HG03045 (cell line): ENCODE results near the gene RNF113B.

Experiments
- ATAC-seq: cut with Tn5 transposase; IDR thresholded peaks from one replicate; pipeline ENCODE4 v1.9.1; 2021; ENCODE audit warnings: mild to moderate bottlenecking, moderate library complexity; ENCODE audit not compliant: unreplicated experiment

The RNF113B gene

DNA sequence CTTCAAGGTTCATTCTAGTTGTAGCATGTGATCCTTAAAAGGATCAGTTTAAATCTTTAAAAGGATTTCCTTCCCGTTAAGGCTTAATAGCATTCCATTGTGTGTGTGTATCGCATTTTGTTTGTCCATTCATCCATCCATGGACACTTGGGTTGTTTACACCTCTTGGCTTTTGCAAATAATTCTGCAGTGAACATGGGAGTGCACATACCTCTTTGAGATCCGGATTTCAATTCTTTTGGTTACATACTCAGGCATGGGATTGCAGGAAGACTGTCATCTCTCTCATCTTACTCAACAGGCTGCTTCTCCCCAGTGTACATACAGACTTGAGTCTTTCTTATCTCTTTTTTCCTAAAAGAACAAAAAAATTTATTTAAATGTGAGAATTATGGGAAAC is 1.2 kb downstream of the RNF113B start:
- ATAC-seq = no peak

DNA sequence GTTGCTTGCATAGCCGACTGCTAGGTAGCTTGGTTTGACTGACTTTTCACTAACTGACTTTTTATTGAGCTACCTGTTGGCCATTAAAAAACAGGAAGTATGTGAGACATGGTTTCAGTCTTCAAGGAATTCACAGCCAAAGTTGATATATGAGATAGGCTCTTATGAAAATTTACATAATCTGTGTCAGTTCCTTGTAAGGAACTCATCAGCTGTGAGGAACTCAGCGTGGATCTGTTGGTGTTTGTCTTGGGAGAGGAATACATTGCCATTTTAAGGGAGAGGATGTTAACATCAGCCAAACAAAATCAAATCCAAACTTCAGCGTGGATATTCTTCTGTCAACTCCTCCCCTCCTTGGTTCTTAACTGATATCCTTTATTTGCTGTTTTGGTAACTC is 2.0 kb downstream of the RNF113B start:
- no peak for ATAC-seq

DNA sequence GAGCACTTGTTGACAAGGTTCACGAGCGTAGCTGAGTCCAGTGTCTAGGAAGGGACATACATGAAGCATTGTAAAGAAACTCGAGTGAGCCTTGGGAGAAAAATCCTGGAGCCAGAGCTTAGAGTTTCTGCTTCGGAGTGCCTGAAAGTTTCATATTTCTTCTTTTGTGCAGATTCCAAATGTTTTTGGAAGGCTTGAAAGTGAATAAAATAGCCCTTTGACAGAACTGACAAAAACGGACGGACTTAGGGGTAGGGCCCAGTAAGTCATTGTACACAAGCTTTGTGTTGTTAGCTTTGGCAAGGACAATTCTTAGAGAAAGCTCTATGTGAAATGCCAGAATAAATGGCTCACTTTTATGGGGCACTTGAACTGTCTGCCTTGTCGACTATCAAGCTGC is 2.8 kb downstream of the RNF113B start:
- no peak for ATAC-seq

DNA sequence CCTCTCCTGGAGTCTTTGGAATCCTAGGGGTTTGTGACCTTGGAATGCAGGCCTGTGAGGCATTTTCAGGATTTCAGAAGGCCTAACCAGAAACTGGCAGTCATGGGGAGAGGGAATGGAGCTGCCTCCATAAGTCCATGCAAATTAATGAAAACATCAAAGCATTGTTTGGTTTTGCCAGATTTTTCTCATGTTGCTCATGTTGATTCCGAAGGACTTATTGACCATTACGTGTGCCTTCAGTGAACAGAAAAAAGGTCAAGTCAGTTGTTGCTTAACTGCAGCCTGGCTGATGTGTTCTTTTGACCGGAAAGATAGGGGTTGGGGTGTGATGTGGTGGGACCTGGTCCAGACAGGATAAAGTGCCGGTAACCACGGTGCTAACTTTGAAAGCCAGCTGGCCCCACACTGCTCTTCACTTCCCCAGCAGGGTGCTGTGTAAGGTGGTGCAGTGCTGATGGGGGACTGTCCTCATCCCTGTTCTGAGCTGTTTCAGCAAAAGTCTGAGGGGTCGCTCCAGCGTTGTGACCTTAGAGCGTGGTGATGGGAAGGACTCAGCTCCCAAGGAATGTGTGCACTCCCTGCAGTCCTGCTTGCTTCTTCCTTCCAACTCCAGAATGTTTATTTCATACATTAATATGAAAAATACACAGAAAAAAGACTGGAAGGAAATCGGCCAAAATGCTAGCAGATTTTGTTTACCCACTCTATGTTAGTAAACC is 3.5 kb downstream of the RNF113B start:
- no peak for ATAC-seq

DNA sequence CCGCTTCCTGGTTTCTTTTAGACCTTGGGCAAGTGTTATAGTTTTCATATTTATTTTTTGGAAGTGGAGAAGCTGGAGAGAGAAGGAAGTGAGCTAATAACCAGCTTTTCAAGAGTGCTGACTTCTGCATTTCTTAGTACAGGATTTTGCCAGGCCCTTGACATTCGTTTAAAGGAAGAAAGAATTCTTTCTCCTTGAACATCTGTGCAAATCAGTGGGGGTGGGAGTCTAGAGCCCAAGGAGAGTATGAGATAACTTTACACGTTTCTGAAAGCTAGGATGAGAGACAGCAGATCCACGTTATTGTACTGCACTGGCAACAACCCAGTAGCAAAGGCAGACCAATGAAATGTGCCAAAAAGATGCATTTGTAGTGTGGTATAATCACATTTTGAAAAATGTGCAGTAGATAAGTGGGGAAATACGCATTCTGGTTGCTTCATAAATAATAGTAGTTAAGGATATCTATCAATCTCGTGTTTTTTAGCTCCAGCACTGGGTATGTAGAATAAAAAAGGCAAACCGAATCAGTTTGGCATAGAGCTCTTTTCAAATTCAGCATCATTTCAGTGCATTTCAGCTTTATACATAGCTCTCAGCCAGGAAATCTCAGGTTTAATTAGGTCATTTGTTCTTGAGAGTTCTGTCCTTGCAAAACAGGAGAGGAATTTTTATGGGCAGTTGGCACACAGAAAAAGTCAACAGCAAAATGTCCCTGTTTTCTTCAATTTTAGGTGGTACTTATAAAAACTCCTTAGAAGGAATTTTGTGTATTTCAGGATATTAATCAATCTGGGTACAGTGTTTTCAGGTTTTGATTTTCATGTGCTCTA is 4.3 kb downstream of the RNF113B start:
- ATAC-seq = no peak

DNA sequence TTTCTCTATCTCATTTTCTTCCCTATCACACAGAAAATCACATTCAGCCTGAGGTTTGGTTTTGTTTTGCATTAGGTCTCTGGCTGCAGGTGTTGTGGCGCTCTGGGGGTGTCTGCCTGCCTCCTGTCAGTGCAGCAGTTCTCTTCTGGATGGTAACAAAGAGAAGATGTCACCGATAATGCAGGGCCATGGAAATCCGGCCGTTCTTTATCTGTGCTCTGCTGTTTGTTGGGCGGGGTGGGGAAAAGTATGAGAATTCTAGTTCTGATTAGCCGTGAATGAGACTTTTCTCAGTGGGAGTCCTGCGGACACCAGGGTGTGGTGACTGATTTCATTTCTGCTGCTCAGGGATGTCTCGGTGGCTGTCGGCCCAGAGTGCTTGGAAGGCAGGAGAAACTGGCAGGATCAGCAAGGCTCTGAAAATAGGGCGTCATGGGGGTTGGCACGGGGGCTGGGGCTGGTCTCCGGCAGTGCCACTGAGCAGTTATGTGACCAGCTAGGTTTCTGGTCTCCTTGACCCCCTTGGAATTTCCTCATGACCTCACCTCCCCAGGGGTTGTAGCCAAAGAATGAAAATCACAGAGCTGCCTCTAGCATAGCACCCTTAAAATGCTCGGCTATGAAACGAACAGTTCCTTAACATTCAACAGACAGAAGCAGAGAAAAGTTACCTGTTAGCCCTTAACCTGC is 5.0 kb downstream of the RNF113B start:
- ATAC-seq = no peak

DNA sequence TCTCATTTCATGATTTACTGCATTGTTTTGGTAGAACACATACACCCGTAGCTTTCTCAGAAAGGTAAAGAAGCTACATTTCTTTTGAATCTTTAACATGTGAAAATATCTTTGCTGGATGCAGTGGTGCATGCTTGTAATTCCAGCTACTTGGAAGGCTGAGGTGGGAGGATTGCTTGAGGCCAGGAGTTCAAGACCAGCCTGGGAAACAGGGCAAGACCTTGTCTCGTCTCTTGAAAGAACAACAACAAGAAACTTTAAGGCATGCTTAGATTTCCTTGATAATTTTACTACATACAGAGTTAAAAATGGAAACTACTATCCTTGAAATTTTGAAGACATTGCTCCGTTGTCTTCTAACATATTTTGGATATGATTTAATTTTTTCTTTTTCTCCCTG is 7.7 kb downstream of the RNF113B start:
- ATAC-seq = no peak

DNA sequence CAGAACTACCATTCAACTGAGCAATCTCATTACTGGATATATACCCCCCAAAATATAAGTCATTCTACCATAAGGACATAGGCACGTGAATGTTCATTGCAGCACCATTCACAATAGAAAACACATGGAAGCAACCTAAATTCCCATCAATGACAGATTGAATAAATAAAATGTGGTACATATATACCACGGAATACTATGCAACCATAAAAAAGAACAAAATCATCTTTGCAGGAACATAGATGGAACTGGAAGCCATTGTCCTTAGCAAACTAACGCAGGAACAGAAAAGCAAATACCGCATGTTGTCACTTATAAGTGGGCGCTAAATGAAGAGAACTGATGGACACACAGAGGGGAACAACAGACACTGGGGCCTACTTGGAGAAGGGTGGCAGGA is 14.1 kb downstream of the RNF113B start:
- ATAC-seq = no peak

DNA sequence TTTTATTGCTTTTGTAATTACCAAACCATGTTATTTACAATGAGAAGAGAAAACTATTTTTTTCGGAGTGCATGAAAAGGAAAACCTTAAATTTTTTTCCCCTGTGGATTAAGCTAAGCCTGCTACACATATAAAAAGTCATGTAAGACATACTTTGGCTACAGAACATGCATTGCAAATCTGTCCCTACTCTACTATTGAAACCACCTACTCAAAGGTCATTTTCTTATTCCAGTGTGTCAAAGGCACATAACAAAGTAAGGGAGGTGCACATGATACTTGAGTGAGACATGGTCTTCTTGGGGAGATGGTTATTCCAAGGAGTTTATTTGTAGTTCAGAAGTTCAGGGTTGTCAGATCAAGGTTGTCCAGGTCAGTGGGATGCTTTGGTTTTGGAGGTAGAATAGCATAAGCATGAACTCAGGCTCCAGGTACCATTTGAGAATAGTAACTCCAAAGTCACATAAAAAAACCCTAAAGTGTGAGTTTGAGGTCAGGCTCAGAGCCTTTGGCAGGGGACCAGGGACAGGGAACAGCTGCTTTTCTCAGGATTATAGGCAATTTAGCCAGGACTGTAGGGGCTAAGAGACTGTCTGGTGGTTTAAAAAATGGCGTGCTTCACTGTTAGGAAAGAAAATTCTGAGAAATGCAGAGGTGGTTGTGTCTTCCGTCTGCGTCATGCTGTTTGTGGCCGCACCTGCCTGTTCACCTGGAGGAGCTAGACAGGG is 18.7 kb downstream of the RNF113B start:
- ATAC-seq = no peak

DNA sequence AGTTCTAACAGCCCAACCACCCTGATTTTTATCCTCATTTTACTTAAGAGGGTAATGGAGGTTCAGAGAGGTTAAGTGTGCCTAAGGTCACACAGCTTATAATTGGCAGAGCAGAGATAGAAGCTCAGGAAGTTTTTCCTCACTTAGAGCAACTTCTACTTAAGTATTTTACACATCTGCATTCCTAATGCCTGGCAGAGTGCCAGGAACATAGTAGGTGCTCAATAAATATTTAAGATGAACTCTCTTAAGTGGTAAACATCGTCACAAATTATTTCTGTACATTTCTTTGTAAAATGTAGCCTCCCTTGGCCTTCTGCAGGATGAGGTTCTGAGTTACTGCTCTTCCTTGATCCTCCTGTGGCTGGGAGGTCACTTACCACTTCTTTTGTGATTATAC is 19.5 kb downstream of the RNF113B start:
- ATAC-seq = no peak

DNA sequence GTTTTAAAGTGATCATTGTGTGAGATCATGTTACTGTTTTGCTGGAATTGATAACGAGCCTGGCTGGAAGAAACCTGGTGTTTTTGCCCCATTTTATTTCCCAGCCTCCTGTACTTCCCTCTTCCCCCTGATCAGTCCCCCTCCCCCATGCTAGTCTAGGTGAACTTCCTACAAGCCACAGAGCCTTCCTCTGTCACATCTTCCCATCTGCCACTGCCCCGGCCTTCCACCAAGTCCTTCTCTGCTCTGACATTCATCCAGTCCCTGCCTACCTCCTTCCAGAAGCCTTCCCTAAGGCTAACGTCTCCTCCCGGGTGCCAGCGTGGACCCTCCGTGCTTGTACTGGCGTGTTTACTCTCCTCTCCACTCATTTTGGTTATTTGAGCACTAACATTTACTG is 19.9 kb downstream of the RNF113B start:
- no peak for ATAC-seq

DNA sequence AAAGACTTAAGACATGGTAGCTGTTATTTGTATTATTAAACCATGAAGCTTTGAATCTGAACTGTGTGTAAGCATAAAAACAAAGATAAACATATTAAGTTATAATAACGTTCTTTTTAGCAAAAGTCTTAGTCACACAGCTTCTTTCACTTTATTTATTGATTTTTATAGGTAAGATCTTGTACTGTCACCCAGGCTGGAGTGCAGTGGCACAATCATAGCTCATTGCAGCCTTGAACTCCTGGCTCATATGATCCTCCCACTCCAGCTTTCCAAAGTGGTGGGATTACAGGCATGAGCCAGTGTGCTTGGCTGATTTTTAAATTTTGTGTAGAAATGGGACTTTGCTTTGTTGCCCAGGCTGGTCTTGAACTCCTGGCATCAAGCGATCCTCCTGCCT is 20.8 kb downstream of the RNF113B start:
- no peak for ATAC-seq

DNA sequence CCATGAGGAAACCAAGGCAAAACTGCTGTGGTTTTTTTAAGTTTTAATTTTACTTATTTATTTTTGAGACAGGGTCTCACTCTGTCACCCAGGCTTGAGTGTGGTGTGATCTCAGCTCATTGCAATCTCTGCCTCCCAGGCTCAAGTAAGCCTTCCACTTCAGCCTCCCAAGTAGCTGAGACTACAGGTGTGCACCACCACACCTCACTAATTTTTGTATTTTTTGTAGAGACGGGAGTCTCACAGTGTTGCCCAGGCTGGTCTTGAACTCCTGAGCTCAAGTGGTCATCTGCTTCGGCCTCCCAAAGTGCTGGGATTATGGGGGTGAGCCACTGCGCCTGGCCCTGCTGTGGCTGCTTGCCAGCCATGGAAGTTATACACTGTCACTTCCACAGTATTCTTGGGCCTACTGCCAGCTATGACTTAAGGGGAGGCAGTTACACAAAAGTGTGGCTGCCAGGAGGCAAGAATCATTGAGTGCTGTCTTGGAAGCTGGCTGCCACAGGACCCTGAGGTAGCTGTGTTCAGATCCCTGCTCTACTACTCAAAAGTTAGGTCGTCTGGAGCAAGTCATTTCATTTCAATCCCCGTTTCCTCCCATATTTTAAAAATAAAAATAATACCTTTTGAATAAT is 21.5 kb downstream of the RNF113B start:
- no peak for ATAC-seq

DNA sequence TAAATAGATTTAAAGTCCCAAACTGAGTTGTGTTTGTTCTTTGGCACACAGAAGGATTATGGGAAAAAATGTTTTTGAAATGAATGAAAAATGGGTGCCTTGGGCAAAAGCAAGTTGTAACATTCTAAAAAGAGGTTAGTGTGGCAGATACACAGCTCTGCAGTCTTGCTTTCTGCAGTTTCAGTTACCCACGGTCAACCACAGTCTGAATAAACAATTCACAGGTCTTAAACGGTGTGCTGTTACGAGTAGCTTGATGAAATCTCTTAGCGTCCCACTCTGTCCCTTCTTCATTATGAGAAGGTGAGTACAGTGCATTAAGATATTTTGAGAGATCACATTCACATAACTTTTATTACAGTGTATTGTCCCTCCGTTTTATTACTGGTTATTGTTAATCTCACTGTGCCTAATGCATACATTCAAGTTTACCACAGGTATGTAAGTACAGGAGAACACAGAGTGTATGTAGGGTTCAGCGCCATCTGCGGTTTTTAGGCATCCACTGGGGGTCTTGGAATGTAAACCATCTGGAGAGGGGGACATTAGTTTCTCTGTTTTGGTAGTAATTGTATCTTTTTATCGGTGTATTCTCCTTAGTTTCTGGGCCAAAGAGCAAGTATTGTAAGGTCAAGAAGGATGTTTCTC is 26.1 kb downstream of the RNF113B start:
- no peak for ATAC-seq

DNA sequence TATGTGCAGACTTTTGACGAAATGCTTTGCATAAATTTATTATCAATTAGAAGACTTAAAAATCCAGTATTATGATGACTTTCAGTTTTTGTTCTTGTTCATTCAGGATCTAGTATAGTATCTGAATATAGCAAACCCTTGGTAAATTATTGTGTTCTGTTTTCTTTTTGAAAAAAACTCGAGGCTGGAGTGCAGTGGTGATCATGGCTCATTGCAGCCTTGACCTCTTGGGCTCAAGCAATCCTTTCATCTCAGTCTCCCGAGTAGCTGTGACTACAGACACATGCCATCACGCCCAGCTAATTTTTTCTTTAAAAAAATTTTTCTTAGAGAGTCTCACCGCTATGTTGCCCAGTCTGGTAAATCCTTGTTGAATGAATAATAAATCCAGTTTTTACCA is 29.5 kb downstream of the RNF113B start:
- no peak for ATAC-seq

DNA sequence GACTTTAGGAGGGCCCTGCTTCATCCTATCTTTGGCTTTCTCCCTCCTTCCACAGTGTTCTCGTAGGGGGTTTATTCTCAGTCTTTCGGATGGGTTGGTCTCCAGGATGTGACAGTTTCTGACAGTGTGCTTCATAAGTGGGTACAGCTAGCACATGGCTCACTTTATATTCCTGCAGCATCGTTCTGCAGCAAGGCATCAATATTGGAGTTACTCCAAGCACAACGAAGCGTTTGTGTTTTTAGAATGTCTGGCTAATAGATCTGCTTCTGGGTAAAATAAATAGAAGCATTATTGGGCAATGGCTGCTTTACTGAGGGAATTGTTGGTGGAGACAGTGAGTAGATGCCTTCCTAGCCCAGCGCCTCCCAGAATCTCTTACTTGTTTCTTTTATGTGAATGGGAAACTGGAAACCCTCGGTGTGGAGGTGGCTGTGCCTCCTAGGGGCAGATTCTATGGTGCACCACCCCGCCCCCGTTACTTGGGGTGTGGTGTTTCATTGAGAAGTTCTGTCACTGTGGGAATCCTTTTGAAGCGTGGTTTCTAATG is 32.2 kb downstream of the RNF113B start:
- no peak for ATAC-seq

DNA sequence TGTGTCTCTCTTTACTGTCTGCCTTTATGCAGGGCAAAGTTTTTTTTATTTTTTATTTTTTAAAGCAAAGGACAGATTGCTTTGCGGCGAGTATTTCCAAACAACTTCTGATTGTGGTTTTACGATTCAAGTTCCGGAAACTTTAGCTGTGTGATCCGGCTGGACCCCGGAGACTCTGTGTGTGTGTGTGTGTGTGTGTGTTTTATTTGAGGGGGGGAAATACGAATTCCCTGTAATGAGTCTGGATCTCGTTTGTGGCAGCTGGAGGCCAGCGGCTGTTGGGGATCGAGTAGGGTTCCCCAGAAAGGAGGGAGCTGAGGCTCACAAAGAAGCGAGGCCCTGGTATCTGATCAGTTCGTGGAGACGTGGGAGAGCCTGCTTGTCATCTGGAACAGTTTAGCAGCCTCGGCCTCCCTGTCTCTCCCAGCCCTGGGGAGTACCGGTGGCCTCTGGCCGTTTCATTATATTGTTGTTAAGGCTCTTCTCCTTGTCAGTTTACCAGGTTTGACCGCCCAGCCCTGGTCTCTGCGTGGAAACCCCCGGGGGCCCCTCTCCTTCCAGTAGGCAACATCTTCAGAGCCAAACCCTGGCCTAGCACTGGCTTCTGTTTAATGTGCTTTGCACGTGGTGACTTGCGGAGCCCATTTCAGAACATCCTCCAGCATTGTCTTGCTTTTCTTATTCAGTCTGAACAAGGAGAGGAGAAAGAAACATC is 32.9 kb downstream of the RNF113B start:
- no peak for ATAC-seq

DNA sequence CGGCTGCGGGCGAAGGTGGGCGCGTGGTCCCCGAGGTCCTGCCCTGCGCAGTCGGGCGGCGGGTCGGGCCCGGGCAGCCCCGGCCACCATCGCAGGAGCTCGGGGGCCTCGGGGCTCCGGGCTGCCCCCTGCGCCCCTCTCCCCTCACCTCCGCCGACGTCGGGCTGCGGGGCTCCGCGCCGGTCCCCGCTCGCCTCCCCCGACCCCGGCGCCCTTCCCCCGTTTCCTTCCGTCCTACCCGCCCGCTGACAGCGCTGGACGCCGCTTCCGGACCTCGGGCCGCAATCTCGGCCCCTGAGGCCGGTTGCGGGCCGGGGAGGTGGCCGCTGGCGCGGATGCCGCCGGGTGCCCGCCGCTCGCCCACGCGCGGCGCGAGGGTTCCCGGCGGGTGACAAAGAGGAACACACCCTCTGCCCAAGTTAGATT is 33.5 kb downstream of the RNF113B start:
- no peak for ATAC-seq

DNA sequence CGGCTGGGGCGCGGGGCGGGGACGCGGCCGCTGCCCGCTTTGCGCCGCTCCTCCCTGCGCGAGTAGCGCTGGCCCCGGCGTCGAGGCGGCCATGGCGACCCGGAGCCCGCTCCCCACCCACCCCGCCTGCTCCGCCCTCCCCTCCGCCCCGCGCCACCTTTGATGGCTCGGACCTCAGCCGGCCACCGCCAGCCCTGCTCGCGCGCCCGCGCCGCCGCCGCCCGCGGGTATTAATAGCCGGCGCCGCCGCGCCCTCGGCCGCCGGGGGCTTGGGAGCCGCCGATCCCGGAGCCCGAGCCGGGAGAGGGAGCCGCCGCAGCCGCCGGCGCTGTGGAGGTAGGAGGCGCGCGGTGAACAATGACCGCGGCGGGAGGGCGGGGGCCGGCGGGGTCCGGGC is 33.9 kb downstream of the RNF113B start:
- no peak for ATAC-seq
